GM21717 (cell line): Measurements from ENCODE around the gene OR8D1.

Experiments
- ATAC-seq: cut with Tn5 transposase; IDR thresholded peaks from one replicate; pipeline ENCODE4 v1.9.1; 2021; ENCODE audit warnings: mild to moderate bottlenecking, moderate library complexity; ENCODE audit not compliant: unreplicated experiment

The OR8D1 gene

DNA sequence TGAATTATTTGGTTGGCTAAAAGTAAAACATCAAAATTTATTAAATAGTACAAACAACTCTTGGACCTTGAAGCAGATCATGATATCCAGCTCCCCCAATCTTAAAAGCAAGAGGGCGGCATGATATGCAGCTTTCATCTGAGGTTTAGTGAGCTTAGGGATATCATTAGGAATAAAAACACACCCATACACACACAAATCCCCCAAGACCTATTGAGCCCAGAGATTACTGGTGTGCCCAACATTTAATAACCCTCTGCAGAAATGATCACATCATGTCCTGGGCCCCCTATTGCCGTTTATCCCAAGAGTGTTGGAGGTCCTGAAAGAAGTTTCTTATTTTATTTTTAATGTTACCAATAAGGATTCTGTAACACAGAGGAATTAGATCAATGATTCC lies at the start of gene OR8D1:
Gene OR8D1 (minus strand): TSS at position 101 of the 400 bp plus-strand sequence. CDS start 3,183 bp downstream, outside the sequence.
- ATAC-seq, result no peak

DNA sequence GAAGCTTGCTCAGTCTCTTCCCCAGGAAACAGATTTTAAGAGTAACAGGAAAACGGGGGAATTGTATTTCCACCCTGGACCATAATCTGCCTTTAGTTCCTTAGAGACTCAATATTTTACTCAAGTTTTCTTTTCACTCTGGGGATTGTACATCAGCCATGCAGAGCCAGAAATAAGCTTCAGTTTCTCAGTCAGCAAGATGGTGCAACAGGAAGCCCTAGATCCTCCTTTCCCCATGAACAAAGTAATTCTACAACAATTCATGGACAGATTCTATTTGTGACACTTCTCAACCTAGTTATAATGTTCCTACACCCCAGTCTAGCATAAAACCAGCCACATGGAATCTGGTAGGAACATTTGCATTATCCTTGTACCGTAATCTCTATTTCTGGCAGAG lies 45.8 kb upstream of the OR8D1 start:
- no peak for ATAC-seq

DNA sequence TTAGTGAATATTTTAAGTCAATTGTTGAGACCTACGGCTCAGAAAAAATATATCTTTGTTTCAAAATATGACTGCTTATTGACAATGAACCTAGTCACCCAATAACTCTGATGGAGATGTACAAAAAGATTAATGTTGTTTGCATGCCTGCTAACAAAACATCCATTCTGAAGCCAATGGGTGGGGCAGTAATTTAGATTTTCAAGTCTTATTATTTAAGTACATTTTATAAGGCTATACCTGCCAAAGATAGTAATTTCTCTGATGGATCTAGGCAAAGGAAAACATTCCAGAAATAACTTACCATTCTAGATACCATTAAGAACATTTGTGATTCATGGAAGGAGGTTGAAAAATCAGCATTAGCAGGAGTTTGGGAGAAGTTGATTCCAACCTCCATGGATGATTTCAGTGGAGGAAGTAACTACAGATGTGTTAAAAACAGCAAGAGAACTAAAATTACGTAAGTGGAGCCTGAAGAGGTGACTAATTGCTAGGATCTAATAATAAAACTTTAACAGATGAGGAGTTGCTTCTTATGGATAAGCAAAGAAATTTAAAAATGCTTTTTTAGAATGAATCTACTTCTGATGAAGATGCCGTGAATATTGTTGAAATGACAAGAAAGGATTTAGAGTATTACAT lies 32.7 kb upstream of the OR8D1 start:
- no peak for ATAC-seq

DNA sequence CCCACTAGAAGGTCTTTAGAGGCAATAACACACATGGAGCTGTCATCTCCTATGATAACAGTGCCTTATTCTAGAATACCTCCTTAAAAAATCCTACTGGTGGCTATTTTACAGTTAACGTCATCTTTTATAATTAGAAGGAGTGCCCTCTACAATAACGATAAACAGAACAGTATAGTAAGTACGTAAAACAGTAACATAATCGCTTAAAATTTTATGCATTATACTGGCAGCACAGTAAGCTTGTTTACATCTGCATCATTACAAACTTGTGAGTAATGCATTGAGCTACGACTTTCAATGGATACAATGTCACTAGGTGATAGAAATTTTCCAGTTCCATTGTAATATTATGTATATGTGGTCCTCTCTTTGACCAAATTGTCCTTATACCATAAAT lies 30.6 kb upstream of the OR8D1 start:
- ATAC-seq, result no peak

DNA sequence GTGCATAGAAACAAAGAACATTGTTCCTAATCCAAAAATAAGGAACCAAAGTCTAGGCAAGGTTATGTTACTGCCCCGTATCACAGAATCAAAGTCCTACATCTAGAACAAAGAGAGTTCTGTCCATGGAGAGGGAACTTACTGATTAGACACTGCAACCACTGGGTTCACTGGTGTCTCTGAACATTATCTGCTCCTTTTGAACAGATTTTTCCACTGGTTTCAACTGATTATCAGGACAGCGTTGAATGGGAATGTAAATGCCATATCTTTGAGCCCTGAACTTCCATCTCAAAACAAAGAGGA lies 26.3 kb upstream of the OR8D1 start:
- ATAC-seq, result no peak

DNA sequence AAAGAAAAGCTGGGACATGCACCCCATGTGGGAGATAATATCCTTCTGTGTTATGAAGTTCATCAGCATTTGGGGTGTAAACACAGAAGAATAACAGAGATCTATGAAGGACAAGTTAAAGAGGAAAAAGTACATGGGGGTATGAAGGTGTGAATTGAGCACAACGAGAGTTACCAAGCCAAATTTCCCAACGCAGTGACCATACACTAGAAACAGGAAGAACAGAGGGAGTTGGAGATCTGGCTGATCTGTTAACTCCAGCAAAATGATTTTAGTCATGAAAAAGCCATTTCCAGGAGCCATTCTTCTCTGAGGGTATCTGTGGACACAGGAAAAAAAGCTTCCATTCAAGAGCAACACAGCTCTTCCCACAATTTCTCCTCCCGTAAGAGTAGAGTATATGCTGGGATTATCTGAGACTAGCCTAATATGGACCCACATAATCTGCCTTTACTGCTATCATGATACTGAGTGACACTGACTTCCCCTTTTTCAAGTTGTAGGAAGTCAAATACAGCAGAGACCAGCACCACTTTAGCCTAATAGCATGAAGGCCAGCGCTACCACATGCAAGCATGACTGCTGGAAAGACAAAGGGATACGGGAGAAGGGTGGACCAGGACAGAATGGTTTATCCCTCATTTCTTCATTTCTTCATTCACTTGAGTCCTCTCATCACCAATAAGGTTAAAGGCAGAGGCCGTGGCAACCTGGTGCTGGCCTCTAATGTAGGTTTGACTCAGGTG lies 25.8 kb upstream of the OR8D1 start:
- no peak for ATAC-seq

DNA sequence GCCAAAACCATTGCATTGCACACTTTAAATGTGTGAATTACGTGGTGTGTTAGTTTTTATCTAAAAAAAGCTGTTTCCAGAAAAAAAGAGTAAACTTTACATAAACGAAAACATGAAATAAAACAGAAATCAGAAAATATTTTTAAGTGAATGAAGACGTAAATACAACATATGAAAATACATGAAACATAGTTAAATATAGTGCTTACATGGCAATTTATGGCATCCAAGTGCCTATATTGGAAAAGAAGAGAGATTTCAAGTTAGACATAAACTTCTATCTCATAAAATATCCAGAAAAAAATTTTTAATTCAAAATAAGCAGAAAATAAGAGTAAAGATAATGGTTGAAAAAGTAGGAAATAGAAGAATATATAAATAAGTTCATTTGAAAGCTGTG lies 18.1 kb upstream of the OR8D1 start:
- no peak for ATAC-seq

DNA sequence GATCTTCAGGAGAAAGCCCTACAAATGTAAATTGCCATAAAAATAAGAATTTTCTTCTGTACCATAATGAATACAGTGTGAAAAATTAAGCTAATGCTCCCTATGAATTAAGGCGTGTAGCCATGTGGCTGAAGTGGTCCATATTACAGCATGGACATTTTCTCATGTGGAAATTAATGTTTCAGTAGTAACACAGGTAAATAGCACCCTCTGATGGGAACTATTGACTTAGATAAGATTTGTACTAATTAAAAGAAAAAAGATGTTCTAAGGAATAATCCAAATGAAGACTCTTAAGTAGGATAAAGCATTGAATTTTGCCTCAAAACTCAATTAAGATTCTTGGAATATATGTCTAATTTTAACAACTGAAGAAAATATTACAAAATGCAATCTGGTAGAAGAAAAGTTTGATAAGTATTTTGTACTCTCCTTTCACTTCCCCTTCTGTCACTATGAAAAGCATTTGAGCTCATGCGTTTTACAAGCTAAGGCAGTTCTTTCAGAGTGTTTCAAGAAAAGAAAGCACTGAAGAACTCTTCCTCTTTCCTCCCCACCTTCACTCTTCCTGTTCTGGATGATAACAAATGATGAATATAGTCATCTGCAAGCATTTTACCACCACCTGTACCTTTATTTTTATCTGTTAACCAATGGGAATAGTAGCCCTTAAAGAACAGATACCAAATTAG lies 16.2 kb upstream of the OR8D1 start:
- peak; percentile 93 for ATAC-seq

DNA sequence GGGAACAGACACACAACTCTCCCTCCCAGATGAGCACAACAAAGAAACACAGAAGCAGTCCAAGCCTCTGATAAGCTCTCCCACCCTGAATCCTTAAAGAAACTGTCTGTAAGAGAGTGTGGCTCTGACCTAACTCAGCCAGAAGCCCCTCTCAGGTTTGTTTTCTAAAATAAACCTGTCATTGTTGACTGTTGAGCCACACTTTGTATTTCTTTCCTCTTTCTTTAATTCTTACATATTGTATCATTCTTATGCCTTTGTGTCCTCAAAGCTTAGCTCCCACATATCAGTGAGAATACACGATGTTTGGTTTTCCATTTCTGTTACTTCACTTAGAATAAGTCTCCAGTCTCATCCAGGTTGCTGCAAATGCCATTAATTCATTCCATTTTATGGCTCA lies 14.0 kb upstream of the OR8D1 start:
- no peak for ATAC-seq

DNA sequence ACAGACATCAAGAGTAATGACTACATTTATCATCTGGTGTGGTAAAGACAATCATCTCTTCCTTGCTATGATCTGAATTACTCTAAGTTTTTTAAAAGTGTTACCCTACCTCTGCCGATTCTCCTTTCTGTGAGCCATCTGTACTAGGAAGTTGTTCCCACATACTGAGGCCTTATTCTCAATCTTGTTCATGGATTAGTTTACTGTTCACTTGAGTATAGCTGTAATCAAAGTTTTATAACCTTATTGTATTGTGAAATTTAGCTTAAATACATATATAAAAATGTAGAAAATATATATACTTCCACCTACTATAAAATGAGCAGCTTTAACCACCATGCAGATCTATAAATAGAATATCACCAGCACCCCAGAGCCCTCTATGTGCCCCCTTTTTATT lies 8.6 kb upstream of the OR8D1 start:
- no peak for ATAC-seq

DNA sequence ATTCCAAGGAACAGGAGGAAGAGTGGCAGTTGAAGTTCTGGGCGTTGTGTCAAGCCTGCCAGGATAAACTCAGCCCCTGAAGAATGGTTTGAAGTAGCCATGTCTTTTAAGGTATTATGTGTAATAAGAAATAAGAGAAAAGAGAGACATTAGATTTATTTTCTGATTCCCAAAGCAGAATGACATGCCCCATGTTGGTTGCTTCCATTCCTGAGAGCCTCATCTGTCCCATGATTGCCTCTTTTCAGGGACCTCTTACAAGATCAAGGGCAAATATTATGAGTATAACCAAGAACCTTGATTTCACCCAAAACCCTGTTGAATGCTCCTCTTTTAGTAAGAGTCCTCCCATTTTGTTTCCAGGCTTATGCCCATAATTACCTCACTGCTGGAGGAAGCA lies 6.3 kb upstream of the OR8D1 start, which contains the start of gene OR8D2:
Gene OR8D2 (minus strand): TSS at position 101 of the 400 bp plus-strand sequence. CDS start 0 bp downstream, at position 101.
- no peak for ATAC-seq

DNA sequence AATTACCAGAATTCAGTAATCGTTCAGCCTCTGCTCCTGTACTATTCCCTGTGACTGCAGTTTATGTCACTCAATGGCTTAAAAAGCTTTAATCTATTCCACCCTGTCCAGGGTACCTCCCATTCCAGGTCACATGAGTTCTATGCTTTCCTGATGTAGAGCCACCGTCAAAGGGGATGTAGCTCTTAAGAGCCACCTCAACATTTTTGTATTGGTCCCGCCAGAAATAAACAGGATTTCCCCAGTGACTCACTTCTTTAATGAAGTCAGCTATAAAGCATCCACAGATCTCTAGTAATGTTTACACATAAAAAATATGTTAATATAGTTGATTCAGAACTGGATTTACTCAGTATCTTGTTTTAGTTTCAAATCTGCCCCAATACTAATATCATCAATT lies 1.3 kb upstream of the OR8D1 start:
- ATAC-seq, result no peak

DNA sequence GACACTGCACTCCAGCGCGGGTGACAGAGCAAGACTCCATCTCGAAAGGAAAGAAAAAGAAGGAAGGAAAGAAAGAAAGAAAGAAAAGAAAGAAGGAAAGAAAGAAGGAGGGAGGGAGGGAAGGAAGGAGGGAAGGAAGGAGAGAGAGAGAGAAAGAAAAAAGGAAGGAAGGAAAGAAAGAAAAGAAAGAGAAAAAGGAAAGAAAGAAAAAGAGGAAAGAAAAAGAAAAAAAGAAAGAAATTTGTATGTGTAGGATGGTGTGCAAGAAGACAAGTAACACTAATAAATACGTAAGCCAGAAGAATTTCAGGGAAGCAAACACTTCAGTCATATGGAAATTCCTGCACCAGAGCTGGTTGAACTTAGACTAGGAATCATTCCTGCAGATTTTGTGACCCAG lies 618 bp downstream of the OR8D1 start:
- no peak for ATAC-seq

DNA sequence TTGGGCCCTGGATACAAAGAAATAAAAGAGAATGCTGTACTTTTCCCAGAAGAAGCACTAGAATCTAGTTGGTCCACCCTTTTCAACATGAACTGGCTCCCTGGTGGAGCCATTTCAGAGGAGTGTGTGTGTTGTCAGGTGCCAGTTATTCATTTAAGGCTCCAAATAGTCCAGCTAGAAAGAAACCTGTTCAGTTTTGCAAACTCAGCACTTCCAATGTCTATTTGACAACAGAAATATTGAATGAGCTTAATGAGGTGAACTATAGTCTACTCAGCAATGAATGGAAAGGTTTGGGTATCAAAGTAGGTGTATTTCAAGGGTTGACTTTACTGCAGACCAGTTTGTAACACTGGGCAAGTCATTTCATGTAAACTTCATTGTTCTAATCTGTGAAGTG lies 2.1 kb downstream of the OR8D1 start:
- ATAC-seq, result no peak

DNA sequence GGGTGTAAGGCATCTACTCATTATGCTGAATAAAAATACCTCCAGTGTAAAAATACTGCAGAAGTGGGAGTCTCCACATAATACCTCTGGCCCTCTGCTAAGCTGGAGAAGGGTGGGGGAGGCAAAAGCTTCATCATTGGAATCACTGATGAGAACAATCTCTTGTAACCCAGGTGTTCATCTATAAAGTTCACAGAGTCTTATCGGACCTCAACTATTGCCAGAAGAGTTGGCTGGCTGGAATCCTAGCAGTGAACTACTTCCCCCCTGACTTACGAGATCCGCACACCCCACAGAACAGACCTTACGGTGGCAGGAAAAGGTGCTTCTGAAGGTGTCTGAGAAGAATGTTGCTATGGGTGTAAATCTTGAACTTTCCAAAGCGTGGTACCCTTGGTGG lies 2.5 kb downstream of the OR8D1 start:
- no peak for ATAC-seq

DNA sequence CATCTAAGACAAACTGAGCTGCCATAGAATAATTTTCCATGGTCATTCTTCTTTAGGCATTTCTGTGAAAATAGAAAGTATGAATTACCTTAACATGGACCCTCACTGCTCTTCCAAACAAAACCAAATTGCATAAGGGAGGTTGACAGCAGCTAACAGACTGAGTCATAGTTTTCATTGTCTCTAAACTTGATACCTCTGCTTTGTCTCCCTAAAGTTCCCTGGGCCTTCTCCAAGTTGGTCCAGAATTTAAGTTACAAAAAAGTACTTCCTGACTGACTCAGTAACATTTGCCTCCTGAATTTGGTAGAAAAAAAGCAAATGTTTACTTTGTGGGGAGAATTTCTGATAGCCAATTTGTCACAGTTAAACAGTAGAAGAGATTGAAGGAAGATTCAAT lies 3.0 kb downstream of the OR8D1 start:
- ATAC-seq, result no peak

DNA sequence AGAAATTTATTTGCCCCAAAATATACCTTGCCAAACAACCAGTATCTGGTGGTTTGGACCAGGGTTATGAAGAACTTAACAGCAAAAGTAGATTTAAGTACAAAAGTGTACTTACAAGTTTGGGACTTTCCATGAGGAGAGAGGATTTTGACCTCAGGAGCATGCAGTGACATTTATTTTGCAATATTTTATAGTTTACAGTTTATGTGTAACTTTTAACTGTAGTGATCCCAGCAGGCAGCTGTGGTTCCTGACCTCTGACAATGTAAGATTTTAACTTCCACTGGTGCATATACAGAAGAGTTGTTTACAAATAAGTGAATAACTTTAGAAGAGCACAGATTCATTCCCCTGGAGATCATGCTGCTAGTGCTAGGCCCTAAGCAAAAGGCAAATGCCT lies 6.7 kb downstream of the OR8D1 start:
- no peak for ATAC-seq

DNA sequence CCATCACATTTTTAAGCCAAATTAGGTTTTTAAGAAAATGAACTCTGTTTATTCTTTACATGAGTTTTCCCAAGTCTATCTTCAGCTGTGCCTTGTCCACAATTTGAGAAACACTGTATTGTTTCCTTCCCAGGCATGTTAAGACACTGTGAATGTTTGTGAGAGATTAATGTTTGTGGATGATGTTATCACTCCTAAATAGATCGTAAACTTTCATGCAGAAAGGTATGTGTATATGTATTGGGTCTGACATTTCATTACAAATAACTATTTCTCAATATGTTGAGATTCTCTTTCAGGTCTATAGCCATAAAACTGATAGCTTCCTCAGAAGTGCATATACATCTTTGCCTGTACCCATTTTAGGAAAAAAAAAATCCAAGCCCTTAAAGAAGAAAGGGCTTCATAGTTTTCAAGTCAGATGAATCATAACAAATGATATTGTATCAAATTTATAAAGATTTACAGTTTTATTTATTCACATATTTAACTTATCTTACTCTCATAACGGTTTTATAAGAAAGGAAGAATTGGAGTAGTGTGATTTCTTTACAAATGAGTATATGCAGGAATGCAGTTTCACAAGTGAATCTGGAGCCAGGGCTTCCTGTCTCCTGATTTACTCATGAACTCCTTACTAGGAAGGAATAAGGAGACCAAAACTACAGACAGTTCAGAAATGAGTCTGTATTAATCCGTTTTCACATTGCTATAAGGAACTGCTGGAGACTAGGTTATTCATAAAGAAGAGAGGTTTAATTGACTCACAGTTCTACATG lies 11.2 kb downstream of the OR8D1 start:
- ATAC-seq, result no peak

DNA sequence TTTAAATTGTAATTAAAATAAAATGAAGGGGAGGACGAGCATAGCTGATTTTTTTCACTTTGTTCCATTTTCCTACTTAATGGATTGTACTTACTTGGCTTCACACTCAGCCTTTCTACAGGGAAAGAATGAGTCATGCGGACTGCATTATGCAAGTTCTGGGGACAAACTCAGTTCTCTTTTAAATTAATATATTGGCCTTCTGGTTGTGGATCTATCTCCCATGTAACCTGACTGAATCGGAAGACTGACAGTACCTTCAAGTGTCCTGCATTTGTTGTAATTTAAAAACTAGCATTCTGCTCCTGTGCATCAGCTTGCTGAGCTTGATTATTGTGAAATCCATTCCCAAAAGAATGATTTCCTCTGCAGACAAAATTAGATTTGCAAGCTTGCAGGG lies 12.2 kb downstream of the OR8D1 start:
- ATAC-seq, result no peak

DNA sequence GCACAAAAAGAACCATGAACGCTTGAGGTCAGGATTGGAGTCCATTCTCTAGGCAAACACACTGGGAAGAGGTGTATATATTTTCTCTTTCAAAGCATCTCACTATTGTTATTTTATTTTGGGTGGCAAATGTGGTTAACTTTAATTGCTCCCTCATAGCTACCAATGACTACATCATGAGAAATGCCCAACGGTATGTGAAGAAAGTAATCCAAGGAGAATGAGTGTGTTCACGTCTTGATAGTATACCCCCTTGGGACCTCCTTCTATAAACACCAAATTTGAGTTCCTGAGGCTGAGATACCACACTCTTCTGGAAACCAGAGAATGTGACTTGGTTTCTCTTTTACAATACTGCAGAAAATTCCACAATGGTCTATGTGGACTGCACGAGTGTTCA lies 15.8 kb downstream of the OR8D1 start:
- ATAC-seq, result no peak

DNA sequence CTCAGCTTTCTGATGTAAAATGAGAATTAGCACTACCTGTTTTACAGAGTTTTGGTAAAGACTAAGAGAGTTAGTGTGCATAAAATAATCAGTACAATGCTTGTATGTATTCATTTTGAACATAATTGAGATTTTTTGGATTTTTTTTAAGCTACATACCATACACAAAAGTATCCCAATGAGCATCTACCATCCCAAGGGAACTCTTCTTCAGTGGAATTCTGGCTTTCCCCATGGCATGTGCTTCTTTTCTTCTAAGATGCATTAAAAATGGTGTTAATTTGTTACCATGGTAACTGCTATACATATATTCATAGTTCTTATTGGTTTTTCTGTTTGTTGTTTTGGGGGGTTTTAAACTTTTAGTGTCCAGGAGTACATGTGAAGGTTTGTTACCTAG lies 17.7 kb downstream of the OR8D1 start:
- ATAC-seq, result no peak
